GM23338 (cell line): ENCODE results near the gene MRFAP1. TPM values are rescaled to one million over a fixed set of nuclear protein-coding genes. Genes with fewer than 3 reads are reported as not detected.
"Not testable (repeated sequence)": the region's sequence is repeated elsewhere in the genome, so short reads cannot be mapped to it uniquely, and the experiment has no call there.

ENCODE experiments used
- ATAC-seq: fragments of 200-7000 bp; cut with Tn5 transposase; 3 replicates; pipeline ENCODE4 v1.9.1; 2020
- DNase-seq: peaks from one replicate; pipeline ENCODE4 v3.0.0-alpha.2; 2015; ENCODE audit warnings: low spot score
- H2AFZ ChIP-seq: fragments of 200-600 bp; sonication (generic); 2 replicates; pipeline ENCODE4 v1.8.0; 2016; ENCODE audit warnings: antibody characterized with exemption, mild to moderate bottlenecking, moderate library complexity
- H3F3A ChIP-seq: fragments of 200-600 bp; sonication (generic); replicated peaks from 2 replicates; pipeline ENCODE4 v1.8.0; 2017; ENCODE audit warnings: antibody characterized with exemption, mixed run types, low read depth
- H3K27ac ChIP-seq: fragments of 200-600 bp; sonication (generic); 2 replicates; pipeline ENCODE4 v1.6.1; 2016; ENCODE audit warnings: low read depth
- H3K27me3 ChIP-seq: fragments of 200-600 bp; sonication (generic); 2 replicates; pipeline ENCODE4 v1.8.0; 2016; ENCODE audit warnings: mild to moderate bottlenecking, mixed run types, moderate library complexity; ENCODE audit not compliant: insufficient read depth
- H3K36me3 ChIP-seq: fragments of 200-600 bp; sonication (generic); 2 replicates; pipeline ENCODE4 v1.8.0; 2016; ENCODE audit warnings: mild to moderate bottlenecking; ENCODE audit not compliant: insufficient read depth
- H3K4me1 ChIP-seq: fragments of 200-600 bp; sonication (generic); 2 replicates; pipeline ENCODE4 v1.8.0; 2016; ENCODE audit warnings: mild to moderate bottlenecking, moderate library complexity; ENCODE audit not compliant: insufficient read depth
- H3K4me2 ChIP-seq: fragments of 200-600 bp; sonication (generic); 2 replicates; pipeline ENCODE4 v1.7.1; 2017; ENCODE audit warnings: mixed run types
- H3K4me3 ChIP-seq: fragments of 200-600 bp; sonication (generic); 2 replicates; pipeline ENCODE4 v1.6.1; 2016; ENCODE audit warnings: mixed run types
- H3K79me2 ChIP-seq: fragments of 200-600 bp; sonication (generic); replicated peaks from 2 replicates; pipeline ENCODE4 v1.8.0; 2017; ENCODE audit warnings: mild to moderate bottlenecking; ENCODE audit not compliant: insufficient read depth
- H3K9me2 ChIP-seq: fragments of 200-600 bp; sonication (generic); 2 replicates; pipeline ENCODE4 v1.8.0; 2017; ENCODE audit not compliant: insufficient read depth
- H4K20me1 ChIP-seq: fragments of 200-600 bp; sonication (generic); replicated peaks from 2 replicates; pipeline ENCODE4 v1.8.0; 2017; ENCODE audit warnings: mild to moderate bottlenecking; ENCODE audit not compliant: insufficient read depth
- H3K27ac Mint-ChIP-seq: 2 replicates; pipeline ENCODE4 v1.8.0; 2020; ENCODE audit warnings: inconsistent platforms, mild to moderate bottlenecking, moderate library complexity, mixed read lengths
- H3K27me3 Mint-ChIP-seq: 3 replicates; pipeline ENCODE4 v1.8.0; 2022; ENCODE audit warnings: low read depth, mild to moderate bottlenecking, moderate library complexity, mixed read lengths, inconsistent platforms; ENCODE audit not compliant: insufficient read depth, poor library complexity
- H3K36me3 Mint-ChIP-seq: 3 replicates; pipeline ENCODE4 v1.8.0; 2021; ENCODE audit warnings: low read depth, mild to moderate bottlenecking, inconsistent platforms, moderate library complexity, mixed read lengths
- H3K4me1 Mint-ChIP-seq: 3 replicates; pipeline ENCODE4 v1.8.0; 2020; ENCODE audit warnings: mild to moderate bottlenecking, inconsistent platforms, mixed read lengths
- H3K4me3 Mint-ChIP-seq: 3 replicates; pipeline ENCODE4 v1.8.0; 2021; ENCODE audit warnings: moderate library complexity, mild to moderate bottlenecking, inconsistent platforms, mixed read lengths
- H3K9me3 Mint-ChIP-seq: 3 replicates; pipeline ENCODE4 v1.8.0; 2020; ENCODE audit warnings: moderate library complexity, mild to moderate bottlenecking, inconsistent platforms, mixed read lengths
- CREB1 ChIP-seq: fragments of 250-450 bp; sonication (Bioruptor Pico); IDR thresholded peaks from 2 replicates; pipeline ENCODE4 v1.5.0; 2020; ENCODE audit warnings: low read depth, mild to moderate bottlenecking, moderate library complexity
- EZH2 ChIP-seq: fragments of 200-600 bp; sonication (generic); IDR thresholded peaks from one replicate; pipeline ENCODE4 v1.8.0; 2017; ENCODE audit warnings: antibody characterized with exemption, mild to moderate bottlenecking, low read depth; ENCODE audit not compliant: unreplicated experiment
- EZH2phosphoT487 ChIP-seq: fragments of 200-600 bp; sonication (generic); IDR thresholded peaks from one replicate; pipeline ENCODE4 v1.8.1; 2018; ENCODE audit warnings: antibody characterized with exemption; ENCODE audit not compliant: unreplicated experiment
- JUNB ChIP-seq: IDR thresholded peaks from one replicate; pipeline ENCODE4 v1.6.1; 2016; ENCODE audit warnings: antibody characterized with exemption; ENCODE audit not compliant: unreplicated experiment
- NANOG ChIP-seq: IDR thresholded peaks from 2 replicates; pipeline ENCODE4 v1.6.1; 2016; ENCODE audit warnings: antibody characterized with exemption, borderline replicate concordance
- STAT1 ChIP-seq: IDR thresholded peaks from one replicate; pipeline ENCODE4 v1.6.1; 2016; ENCODE audit warnings: antibody characterized with exemption; ENCODE audit not compliant: unreplicated experiment
- ZNF114 ChIP-seq: fragments of 250-450 bp; sonication (Bioruptor Pico); IDR thresholded peaks from 2 replicates; pipeline ENCODE4 v1.5.0; 2020; ENCODE audit warnings: mild to moderate bottlenecking, moderate library complexity
- ZNF331 ChIP-seq: fragments of 250-450 bp; sonication (Bioruptor Pico); IDR thresholded peaks from 2 replicates; pipeline ENCODE4 v1.5.0; 2020; ENCODE audit warnings: low read depth, mild to moderate bottlenecking, moderate library complexity
- polyA plus RNA-seq: library from polyadenylated mRNA; unstranded; fragments of >200 nt; fragmentation: Nextera tagmentation; extraction: Ambion mirVana; gene quantifications from 2 replicates; pipeline ENCODE4 v1.2.1, GENCODE V29; 2016
- total RNA-seq: library from RNA; depleted of rRNA; stranded (reverse); fragments of >200 nt; shearing (Covaris generic); gene quantifications from 2 replicates; pipeline ENCODE4 v1.2.3, GENCODE V29; 2014
- TF ChIP-seq, protein P1 (sequence below): IDR thresholded peaks from 2 replicates; pipeline ENCODE4 v1.6.1; 2016; ENCODE audit warnings: antibody characterized with exemption
- TF ChIP-seq, protein P2 (sequence below): fragments of 250-450 bp; sonication (Bioruptor Pico); IDR thresholded peaks from 2 replicates; pipeline ENCODE4 v1.5.0; 2020; ENCODE audit warnings: mild to moderate bottlenecking, moderate library complexity
- TF ChIP-seq, protein P3 (sequence below): IDR thresholded peaks from one replicate; pipeline ENCODE4 v1.6.1; 2018; ENCODE audit warnings: antibody characterized with exemption; ENCODE audit not compliant: unreplicated experiment

The MRFAP1 gene
- total and polyA plus RNA-seq, 2 experiments from 2014 or later, result 154 to 288 TPM

DNA sequence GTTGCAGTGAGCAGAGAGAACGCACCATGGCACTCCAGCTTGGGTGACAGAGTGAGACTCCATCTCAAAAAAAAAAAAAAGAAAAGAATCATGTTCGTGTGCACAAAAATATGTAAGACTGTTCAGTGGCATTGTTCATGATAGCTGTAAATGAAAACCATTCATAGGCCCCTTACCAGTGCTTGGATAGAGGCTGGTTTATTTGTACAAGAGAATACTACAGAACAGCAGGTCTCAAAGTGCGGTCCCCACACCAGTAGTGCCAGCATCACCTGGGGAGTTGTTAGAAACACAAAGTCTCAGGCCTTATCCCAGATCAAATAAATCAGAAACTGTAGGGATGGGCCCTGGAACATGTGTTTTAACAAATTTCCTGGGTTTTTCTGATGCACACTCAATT lies 12.7 kb upstream of the MRFAP1 start (continued):
- TF ChIP-seq ZNF331 (CRISPR knock-in tag), result no peak

DNA sequence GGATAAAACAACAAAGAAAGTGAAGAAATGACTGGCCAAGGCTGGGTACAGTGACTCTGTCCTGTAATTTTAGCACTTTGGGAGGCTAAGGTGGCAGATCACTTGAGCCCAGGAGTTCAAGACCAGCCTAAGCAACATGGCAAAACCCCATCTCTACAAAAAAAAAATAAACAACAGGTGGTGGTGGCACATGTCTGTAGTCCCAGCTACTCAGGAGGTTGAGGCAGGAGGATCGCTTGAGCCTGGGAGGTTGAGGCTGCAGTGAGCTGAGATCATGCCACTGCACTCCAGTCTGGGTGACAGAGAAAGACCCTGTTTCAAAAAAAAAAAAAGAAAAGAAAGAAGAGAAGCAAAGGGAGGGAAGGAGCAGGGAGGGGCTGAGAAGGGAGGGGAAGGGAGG lies 12.0 kb upstream of the MRFAP1 start:
- H3K4me1 Mint-ChIP-seq, result peaks cover 13% of the 10 kb centered on the region
- H3K4me3 Mint-ChIP-seq, H3K4me1 ChIP-seq, H3K27ac ChIP-seq, H3K27me3 ChIP-seq, DNase-seq, H3K27me3 Mint-ChIP-seq, H3K79me2 ChIP-seq, H3F3A ChIP-seq, H3K4me2 ChIP-seq, H3K36me3 ChIP-seq, H3K36me3 Mint-ChIP-seq, ATAC-seq, H3K4me3 ChIP-seq, H3K27ac Mint-ChIP-seq, H4K20me1 ChIP-seq, H3K9me3 Mint-ChIP-seq, H2AFZ ChIP-seq, H3K9me2 ChIP-seq: not testable (repeated sequence)

DNA sequence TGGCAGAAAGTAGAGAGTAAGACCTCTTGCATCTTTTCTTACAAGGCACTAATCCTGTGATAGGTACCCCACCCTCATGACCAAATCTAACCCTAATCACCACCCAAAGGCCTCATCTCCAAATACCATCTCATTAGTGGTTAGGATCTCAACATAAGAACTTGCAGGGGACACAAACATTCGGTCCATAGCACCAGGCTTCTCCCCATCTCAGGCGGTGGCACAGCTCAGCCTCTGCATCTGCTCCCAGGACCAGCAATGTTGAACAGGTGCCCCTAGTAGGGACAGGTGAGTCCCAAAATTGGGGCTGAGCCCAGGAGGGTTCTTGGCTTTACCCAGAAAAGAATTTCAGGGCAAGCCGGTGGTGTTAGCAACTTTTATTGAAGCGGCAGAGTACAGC lies 8.4 kb upstream of the MRFAP1 start:
- Histone ChIP-seq H3K27ac (no peak overlapping the region), H4K20me1 (no peaks in the 10 kb centered on the region), H3K27me3 (no peaks in the 10 kb centered on the region), H3K4me1 (peaks cover 10% of the 10 kb centered on the region; the same call in 1 of the 2 replicates), H3K79me2 (no peaks in the 10 kb centered on the region), H3K4me2 (no peak overlapping the region), H3F3A (no peaks in the 10 kb centered on the region), H3K4me3 (no peak overlapping the region), H3K36me3 (no peaks in the 10 kb centered on the region), H3K9me2 (no peaks in the 10 kb centered on the region), H2AFZ (no peak overlapping the region)
- Mint-ChIP-seq H3K27me3 (no peaks in the 10 kb centered on the region), H3K9me3 (no peaks in the 10 kb centered on the region), H3K4me3 (no peak overlapping the region), H3K4me1 (peaks cover 16% of the 10 kb centered on the region), H3K27ac (no peak overlapping the region), H3K36me3 (no peaks in the 10 kb centered on the region)
- DNase-seq (no peak), ATAC-seq (no peak)
- TF ChIP-seq JUNB (no peak), STAT1 (no peak), ZNF114 (no peak), EZH2 (no peak), ZNF331 (CRISPR knock-in tag) (no peak), EZH2phosphoT487 (no peak), CREB1 (CRISPR knock-in tag) (no peak), NANOG (no peak)
- TF ChIP-seq, protein P1, sequence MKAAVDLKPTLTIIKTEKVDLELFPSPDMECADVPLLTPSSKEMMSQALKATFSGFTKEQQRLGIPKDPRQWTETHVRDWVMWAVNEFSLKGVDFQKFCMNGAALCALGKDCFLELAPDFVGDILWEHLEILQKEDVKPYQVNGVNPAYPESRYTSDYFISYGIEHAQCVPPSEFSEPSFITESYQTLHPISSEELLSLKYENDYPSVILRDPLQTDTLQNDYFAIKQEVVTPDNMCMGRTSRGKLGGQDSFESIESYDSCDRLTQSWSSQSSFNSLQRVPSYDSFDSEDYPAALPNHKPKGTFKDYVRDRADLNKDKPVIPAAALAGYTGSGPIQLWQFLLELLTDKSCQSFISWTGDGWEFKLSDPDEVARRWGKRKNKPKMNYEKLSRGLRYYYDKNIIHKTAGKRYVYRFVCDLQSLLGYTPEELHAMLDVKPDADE, result no peak
- TF ChIP-seq, protein P2, sequence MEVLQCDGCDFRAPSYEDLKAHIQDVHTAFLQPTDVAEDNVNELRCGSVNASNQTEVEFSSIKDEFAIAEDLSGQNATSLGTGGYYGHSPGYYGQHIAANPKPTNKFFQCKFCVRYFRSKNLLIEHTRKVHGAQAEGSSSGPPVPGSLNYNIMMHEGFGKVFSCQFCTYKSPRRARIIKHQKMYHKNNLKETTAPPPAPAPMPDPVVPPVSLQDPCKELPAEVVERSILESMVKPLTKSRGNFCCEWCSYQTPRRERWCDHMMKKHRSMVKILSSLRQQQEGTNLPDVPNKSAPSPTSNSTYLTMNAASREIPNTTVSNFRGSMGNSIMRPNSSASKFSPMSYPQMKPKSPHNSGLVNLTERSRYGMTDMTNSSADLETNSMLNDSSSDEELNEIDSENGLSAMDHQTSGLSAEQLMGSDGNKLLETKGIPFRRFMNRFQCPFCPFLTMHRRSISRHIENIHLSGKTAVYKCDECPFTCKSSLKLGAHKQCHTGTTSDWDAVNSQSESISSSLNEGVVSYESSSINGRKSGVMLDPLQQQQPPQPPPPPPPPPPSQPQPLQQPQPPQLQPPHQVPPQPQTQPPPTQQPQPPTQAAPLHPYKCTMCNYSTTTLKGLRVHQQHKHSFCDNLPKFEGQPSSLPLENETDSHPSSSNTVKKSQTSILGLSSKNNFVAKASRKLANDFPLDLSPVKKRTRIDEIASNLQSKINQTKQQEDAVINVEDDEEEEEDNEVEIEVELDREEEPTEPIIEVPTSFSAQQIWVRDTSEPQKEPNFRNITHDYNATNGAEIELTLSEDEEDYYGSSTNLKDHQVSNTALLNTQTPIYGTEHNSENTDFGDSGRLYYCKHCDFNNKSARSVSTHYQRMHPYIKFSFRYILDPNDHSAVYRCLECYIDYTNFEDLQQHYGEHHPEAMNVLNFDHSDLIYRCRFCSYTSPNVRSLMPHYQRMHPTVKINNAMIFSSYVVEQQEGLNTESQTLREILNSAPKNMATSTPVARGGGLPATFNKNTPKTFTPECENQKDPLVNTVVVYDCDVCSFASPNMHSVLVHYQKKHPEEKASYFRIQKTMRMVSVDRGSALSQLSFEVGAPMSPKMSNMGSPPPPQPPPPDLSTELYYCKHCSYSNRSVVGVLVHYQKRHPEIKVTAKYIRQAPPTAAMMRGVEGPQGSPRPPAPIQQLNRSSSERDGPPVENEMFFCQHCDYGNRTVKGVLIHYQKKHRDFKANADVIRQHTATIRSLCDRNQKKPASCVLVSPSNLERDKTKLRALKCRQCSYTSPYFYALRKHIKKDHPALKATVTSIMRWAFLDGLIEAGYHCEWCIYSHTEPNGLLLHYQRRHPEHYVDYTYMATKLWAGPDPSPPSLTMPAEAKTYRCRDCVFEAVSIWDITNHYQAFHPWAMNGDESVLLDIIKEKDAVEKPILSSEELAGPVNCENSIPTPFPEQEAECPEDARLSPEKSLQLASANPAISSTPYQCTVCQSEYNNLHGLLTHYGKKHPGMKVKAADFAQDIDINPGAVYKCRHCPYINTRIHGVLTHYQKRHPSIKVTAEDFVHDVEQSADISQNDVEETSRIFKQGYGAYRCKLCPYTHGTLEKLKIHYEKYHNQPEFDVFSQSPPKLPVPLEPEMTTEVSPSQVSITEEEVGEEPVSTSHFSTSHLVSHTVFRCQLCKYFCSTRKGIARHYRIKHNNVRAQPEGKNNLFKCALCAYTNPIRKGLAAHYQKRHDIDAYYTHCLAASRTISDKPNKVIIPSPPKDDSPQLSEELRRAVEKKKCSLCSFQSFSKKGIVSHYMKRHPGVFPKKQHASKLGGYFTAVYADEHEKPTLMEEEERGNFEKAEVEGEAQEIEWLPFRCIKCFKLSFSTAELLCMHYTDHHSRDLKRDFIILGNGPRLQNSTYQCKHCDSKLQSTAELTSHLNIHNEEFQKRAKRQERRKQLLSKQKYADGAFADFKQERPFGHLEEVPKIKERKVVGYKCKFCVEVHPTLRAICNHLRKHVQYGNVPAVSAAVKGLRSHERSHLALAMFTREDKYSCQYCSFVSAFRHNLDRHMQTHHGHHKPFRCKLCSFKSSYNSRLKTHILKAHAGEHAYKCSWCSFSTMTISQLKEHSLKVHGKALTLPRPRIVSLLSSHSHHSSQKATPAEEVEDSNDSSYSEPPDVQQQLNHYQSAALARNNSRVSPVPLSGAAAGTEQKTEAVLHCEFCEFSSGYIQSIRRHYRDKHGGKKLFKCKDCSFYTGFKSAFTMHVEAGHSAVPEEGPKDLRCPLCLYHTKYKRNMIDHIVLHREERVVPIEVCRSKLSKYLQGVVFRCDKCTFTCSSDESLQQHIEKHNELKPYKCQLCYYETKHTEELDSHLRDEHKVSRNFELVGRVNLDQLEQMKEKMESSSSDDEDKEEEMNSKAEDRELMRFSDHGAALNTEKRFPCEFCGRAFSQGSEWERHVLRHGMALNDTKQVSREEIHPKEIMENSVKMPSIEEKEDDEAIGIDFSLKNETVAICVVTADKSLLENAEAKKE (CRISPR knock-in tag), result no peak
- TF ChIP-seq, protein P3, sequence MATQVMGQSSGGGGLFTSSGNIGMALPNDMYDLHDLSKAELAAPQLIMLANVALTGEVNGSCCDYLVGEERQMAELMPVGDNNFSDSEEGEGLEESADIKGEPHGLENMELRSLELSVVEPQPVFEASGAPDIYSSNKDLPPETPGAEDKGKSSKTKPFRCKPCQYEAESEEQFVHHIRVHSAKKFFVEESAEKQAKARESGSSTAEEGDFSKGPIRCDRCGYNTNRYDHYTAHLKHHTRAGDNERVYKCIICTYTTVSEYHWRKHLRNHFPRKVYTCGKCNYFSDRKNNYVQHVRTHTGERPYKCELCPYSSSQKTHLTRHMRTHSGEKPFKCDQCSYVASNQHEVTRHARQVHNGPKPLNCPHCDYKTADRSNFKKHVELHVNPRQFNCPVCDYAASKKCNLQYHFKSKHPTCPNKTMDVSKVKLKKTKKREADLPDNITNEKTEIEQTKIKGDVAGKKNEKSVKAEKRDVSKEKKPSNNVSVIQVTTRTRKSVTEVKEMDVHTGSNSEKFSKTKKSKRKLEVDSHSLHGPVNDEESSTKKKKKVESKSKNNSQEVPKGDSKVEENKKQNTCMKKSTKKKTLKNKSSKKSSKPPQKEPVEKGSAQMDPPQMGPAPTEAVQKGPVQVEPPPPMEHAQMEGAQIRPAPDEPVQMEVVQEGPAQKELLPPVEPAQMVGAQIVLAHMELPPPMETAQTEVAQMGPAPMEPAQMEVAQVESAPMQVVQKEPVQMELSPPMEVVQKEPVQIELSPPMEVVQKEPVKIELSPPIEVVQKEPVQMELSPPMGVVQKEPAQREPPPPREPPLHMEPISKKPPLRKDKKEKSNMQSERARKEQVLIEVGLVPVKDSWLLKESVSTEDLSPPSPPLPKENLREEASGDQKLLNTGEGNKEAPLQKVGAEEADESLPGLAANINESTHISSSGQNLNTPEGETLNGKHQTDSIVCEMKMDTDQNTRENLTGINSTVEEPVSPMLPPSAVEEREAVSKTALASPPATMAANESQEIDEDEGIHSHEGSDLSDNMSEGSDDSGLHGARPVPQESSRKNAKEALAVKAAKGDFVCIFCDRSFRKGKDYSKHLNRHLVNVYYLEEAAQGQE, result no peak
